Breast epithelium (tissue), 3 donors: Measurements from ENCODE around the gene MAP4K1.

Experiments
- POLR2A ChIP-seq: fragments of 450-650 bp; IDR thresholded peaks from one replicate; pipeline ENCODE4 v1.6.1; 2016; ENCODE audit warnings: antibody characterized with exemption, mild to moderate bottlenecking, moderate library complexity
- TF ChIP-seq, protein P1 (sequence below), 3 donors: fragments of 450-650 bp; IDR thresholded peaks; one replicate each; pipeline ENCODE4 v1.5.1; 2016 to 2017; ENCODE audit warnings: antibody characterized with exemption in 3 of 3, mild to moderate bottlenecking in 3 of 3, moderate library complexity in 3 of 3

DNA sequence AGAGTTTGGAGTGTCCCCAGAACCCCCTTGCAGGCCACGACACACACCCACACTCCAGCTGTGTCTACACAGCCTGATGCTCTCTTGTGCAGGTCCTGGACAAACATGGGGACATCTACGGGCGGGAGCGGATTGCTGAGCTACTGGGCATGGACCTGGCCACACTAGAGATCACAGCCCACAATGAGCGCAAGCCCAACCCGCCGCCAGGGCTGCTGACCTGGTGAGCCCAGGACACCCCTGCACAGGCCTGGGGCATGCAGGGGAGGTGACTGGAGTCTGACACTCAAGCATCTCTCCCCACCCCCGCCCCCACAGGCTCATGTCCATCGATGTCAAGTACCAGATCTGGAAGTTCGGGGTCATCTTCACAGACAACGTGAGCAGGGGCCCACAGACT is 39.9 kb downstream of the MAP4K1 start:
- TF ChIP-seq, protein P1, sequence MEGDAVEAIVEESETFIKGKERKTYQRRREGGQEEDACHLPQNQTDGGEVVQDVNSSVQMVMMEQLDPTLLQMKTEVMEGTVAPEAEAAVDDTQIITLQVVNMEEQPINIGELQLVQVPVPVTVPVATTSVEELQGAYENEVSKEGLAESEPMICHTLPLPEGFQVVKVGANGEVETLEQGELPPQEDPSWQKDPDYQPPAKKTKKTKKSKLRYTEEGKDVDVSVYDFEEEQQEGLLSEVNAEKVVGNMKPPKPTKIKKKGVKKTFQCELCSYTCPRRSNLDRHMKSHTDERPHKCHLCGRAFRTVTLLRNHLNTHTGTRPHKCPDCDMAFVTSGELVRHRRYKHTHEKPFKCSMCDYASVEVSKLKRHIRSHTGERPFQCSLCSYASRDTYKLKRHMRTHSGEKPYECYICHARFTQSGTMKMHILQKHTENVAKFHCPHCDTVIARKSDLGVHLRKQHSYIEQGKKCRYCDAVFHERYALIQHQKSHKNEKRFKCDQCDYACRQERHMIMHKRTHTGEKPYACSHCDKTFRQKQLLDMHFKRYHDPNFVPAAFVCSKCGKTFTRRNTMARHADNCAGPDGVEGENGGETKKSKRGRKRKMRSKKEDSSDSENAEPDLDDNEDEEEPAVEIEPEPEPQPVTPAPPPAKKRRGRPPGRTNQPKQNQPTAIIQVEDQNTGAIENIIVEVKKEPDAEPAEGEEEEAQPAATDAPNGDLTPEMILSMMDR (IDR thresholded peaks at IDR 0.05), result no peak
- TF ChIP-seq POLR2A, result no peak
